Stimulated activated CD8-positive, alpha-beta memory T cell treated with anti-CD3 and anti-CD28 coated beads, Interleukin-7, amount 100 ng/mL, for 4 hours (primary cell): ENCODE measurements around the gene GNAZ.

ENCODE experiments used
- DNase-seq, 2 donors: peaks; one replicate each; pipeline ENCODE4 v3.0.0-alpha.2; 2020; ENCODE audit warnings: low read depth in 2 of 2

The GNAZ gene

DNA sequence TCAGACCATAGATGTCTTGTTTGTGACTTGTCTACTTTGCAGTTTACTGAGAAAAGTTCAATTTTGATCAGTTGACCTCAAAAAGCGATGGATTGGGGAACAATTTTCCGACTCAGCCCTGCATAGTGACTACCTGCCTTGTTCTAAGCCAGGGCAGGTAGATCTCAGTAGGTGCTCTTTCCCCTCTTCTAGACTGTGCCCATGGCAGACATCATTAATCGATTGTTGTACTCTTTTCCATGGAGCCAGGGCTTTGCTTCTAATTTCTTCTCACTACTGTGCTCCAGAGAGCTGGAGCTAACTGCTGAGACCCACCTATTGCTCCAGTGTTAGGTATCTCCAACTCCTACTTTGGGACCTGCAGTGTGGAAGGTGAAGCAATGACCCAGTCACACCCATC lies 84.8 kb downstream of the GNAZ start:
- DNase-seq: no peak

DNA sequence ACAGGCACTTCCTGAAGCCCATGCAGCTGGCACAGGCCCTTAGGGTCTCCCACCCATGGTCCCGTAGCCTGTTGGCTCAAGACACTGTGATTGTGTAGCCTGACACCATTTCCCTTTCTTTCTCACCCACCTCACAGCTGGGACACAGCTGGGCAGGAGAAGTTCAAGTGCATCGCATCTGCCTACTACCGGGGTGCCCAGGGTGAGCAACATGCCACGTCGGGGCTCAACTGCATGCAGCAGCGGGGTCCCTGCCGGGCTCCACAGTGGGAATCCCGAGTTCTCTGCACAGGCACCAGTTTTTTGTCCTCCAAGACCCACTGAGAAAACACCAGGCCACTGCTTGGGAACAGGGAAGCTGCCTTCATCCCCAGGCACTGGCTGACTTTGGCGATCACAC lies 85.5 kb downstream of the GNAZ start:
- no peak for DNase-seq

DNA sequence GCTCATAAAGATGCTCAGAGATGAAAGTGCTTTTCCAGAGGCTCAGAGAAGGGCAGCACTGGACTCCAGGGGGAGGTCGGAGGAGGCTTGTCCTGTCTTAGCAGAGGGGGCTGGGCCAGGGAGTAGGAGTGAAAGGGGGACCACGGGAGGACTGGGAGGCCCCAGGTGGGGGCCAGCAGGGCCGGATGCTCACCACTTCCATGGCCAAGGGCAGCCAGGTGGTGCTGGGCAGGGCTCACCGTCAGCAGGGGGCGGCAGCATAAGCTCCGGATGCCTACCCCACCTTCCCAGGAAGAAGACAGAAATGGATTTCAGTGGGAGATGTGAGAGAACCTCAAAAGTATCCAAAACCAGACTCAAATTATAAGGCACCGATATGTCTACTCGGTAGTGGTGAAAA lies 86.0 kb downstream of the GNAZ start:
- no peak for DNase-seq

DNA sequence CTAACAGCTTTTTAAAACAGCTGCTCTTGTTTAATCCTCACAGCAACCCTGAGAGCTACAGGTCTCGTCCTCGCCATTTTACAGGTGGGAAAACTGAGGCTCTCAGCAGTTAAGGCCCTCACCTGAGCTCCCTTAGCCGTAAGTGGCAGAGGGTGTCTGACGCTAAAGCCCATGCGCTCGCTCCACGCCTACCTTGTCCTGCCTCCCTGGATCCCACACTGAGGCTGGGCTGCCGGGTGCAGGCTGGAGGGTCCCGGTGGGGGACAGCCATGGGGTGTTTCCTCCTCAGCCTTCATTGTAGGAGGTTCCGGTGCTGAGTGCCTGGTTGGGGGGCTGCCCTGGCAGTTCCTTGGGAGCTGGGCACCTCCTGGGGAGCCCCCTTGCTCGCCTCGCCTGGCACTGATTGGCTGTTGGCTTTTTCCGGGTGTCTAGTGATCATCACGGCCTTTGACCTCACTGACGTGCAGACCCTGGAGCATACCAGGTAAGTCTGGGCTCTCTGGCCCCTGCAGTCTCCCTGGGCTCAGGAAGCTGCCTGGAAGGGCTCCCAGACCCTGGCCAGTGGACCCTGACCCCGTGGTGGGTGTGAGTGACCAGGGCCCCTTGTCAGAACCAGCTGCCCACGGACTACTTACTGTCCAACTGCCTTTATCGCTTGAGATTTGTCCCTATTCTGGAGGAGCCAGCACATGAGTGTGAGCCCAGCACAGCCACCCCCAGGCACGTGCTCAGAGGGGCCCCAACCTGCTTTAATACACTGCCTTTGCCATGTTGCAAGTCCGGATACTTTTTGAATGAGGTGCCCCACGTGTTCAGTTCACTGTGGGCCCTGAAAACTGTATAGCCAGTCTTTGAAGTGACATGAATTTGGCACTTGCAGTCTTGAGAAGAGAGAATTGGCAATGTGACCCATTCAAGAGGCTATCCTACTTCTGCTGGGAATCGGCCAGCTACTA lies 87.5 kb downstream of the GNAZ start:
- DNase-seq: no peak

DNA sequence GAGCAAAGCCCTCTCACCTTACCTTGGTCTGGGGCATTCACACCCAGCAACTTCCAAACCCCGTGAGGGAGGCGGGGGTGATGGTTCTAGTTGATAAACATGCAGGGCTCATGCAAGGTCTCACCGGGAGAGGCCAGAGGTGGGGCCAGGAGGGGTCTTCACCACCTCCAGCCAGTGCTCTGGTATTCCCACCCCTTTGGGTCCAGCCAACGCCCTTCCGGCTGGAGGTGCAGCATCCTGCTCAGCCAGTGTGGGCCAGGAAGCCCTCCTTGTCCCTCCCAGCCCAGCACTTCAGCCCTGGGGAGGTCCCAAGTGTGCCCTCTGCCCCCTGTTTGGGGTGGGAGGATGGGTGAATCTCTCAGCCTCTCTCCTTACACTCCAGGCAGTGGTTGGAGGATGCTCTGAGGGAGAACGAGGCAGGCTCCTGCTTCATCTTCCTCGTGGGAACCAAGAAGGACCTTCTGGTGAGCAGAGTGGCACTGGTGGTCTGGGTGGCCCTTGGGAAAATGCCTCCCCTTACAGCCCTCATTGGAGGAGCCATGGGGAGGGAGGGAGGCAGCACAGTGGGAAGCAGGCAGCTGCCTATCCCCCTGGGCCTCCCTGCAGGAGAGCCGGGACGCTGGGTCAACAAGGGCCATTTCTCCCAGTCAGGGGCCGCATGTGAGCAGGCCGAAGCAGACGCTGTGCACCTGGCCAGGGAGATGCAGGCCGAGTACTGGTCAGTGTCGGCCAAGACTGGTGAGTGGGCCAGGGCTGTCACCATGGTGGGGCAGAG lies 88.4 kb downstream of the GNAZ start:
- DNase-seq: no peak

DNA sequence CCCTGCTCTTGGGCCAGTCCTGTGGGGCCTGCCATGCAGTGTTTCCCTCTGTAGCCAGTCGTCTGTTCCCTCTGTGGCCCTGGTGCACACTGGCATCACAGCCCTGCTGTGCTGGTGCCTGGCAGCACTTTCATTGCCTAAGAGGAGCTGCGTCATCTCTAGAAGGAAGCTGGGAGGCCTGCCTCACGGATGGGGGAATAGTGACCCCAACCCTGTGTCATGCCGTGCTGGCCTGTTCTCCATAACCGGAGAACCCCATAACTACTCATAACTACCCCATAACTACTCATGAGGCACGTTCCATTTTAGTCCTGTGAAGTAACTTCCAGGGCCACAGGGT lies 88.9 kb downstream of the GNAZ start:
- DNase-seq: no peak

DNA sequence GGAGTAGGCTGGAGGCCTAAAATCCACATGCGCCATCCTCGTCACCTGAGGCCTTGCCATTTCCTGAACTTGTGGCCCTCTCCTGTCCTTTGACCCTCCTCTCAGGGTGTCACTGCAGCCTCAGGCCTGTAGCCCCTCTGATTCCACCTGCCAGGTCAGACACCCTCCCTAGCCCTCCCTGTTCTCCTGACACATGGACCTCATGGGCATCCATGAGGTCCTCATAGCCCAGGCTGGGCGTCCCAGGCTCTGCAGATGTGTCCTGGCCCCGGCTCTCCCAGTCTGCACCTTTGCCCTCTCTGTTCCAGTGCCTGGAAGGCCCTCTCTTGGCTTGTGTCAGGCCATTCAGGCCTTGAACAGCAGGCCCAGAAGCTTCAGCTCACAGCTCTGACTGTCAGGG lies 90.7 kb downstream of the GNAZ start:
- no peak for DNase-seq

DNA sequence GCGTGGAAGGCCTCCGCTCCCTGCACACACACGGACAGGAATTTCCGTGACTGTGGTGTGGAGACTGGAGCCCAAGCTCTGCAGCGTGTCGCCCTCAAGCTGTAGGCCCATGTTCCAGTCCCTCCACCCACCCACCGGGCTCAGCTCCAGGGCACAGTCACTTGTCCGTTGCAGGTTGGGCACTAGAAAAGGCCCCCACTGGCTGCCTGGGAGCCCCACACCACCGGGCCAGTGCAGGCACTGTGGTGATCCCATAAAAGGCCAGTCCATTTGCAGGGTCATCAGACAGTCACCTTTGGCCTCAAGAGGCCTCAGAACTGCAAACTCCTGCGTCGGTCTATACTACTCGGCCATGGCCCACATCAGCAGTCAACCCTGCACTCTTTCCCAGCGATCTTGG lies 91.3 kb downstream of the GNAZ start:
- DNase-seq: no peak

DNA sequence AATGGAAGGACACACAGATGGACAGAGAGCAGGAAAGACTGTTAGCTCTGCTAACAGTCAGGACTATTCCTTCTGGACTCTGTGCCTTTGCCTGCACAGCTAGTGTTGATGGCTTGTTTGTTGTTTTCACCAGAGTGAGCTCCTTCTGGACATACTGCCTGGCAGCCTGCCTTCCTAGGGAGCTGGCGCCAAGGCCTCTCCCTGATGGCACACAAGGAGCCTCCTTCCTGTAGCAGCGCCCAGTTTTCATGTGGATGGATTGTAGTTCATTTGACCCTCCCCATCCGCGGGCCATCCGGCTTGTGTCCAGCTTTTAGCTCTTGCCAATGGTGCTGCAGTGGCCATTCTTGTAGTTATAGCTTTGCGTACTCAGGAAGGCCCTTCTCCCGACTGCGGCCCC lies 93.3 kb downstream of the GNAZ start:
- no peak for DNase-seq

DNA sequence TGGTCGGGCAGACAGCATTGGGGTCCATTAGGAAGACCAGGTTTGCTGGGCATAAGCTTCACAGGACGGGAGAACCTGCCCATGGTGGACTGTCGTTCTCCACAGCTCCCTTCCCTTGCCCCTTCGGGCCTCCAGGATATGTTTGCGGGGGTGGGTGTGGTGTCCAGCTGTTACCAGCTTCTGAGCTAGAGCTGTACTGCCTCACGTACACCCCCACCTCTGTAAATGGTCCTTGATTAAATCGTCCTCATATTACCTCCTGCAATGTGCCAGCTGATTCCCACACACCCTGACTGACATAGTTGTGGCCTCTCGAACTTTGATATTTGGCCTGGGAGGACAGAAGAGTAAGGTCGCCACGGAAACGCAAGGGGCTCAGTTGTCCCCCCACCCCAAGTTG lies 93.8 kb downstream of the GNAZ start:
- no peak for DNase-seq

DNA sequence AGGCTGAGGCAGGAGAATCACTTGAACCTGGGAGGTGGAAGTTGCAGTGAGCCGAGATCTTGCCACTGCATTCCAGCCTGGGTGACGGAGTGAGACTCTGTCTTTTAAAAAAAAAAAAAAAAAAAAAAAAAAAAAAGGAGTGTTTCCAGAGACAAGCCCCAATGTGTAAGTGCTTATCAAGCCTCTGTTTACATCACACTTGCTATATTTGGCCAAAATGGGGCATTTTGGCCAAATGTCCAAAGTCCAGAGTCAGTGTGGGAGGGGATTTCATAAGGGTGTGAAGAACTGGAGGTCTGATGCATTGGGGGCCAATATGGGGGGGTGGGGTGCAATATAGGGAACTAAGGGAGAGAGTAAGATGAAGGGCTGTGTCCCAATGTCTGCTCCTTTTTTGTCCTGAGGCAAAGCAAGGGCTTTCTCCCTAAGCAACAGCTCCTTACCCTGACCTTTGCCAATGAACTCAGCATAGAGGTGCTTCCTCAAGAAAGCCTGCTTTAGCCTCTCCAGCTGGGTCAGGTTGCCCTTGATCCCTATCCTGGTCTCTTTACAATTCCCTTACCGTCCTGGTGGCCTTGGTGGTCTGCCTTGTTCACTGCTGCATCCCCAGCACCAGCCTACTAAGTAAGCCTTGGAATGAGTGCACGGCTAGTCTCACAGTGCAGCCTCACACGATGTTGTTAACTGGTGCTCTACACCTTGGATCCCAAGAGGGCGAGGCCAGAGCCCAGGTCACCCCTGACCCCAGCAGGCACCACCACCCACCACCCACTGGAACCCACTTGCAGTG lies 95.9 kb downstream of the GNAZ start:
- no peak for DNase-seq

DNA sequence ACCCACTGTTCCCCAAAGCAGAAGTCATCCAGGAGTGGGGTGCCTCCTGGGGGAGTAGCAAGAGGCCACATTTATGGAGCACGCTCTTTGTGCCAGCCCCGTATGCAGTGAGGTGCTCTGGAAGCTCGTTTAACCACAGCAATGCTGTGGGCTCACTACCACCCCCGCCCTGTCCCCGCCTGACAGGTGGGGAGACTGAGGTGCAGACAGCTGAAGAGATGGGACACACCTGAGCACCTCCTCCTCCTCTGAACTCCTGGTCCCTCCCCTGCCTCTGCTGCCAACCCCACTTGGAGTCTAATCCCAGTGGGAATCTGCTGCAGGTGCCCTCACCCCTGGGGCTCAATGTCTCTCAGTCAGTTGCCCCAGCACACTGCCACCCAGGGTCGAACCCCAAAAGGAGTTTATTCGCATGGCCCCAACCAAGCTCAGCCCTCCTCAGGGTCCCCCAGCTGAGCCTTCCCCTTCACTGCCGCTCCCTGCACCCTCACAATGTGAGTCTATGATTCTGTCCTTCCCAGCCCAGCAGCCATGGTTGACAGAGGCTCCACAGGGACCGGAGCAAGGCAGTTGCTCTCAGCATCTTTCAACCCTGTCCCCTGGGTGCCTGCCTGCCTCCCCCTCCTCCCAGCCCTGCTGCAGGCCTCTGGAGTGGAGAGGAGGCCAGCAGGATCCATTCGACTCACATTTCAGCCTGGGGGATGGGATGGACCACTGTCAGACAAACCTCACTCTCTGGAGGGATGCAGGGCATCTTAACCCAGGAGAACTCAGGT lies 96.7 kb downstream of the GNAZ start:
- no peak for DNase-seq

DNA sequence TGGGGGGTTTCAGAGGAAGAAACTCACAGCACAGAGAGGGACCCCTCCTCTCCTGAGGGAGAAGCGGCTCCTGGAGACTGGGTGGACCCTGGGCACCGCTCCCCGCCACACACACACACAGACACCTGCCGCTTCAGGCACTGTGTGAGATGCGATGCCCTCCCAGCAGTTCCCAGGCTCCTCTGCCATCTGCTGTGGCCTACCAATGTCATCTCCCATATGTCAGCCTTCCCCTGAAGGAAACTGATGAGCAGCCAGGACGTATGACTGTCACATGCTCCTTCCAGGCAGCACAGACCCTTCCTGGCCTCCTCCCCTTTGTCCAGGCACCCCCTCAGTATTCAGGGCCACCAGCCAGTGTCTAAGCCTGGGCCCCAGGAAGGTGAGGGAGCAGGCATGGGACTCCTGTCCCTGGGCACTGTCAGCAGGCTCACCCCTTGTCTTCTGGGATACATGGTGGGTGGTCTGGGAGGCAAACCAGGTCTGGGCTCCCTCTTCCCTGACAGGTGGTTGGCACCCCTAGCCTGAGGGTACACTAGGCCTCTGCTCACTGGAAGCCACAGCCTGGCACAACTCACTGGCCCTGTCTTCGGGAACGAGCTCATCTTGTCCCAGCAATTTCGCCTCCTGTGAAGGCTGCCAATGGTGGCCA lies 98.2 kb downstream of the GNAZ start:
- DNase-seq: no peak

DNA sequence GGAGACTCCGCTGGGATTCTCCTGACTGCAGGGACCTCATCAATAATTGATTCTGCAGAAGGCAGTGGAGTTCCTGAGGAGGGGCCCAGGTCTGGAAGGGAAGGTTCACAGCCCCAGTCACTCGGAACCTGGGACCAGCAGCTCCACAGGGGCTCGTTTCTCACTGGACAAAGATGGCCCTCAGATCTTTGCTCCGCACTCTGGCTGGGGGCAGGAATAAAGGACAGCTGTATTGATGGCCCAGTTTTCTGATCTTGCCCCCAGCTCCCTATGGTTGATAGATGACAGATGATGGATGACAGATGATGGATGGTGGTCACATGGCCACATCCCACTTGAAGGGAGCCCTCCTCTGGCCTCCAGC lies 98.7 kb downstream of the GNAZ start:
- DNase-seq: no peak
